ENCODE results near the gene PRPF8.

PRPF8 gene

DNA sequence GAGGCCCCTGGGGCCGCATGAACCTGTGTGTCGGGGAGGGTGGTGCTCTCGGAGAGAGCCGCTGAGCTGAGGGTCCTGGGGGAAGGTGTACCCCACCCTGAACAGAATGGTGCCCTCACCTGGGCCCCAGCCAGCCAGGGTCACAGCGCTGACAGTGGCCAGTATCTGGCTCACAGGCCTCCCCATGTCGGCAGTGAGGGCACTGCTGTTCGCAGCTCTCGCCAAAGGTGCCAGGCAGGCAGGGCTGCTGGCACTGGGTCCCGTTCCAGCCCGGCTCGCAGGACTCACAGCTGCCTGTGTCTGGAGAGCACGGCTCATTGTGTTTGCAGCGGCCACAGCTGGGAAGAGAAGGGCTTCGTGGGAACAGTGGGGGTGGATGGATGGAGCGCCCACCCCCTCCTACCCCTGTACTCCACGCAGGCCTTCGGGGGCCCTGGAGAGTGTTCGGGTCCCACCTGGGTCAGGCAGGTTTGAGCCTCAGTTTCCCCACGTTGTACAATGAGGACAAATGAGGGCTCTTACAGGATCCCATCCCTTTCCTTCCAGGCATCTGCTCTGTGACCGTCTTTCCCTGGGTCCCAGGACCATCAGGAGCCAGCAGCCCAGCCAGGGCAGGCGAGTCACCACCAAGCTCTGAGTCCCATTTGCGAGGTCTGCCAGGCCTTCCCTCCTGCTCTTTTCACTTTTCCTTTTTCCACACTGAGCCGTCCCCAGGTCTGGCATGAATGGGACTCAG lies 44.2 kb downstream of the PRPF8 start:
- TF ChIP-seq, protein P1, sequence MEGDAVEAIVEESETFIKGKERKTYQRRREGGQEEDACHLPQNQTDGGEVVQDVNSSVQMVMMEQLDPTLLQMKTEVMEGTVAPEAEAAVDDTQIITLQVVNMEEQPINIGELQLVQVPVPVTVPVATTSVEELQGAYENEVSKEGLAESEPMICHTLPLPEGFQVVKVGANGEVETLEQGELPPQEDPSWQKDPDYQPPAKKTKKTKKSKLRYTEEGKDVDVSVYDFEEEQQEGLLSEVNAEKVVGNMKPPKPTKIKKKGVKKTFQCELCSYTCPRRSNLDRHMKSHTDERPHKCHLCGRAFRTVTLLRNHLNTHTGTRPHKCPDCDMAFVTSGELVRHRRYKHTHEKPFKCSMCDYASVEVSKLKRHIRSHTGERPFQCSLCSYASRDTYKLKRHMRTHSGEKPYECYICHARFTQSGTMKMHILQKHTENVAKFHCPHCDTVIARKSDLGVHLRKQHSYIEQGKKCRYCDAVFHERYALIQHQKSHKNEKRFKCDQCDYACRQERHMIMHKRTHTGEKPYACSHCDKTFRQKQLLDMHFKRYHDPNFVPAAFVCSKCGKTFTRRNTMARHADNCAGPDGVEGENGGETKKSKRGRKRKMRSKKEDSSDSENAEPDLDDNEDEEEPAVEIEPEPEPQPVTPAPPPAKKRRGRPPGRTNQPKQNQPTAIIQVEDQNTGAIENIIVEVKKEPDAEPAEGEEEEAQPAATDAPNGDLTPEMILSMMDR (IDR thresholded peaks at IDR 0.05; ENCODE audit: extremely low read depth, insufficient read depth, missing control alignments) = no peak
- in situ Hi-C loops (cut with MboI; ENCODE audit: low pct_unique_long_range_greater_than_20kb, low sequenced_read_pairs, unreplicated experiment) = no loop called here
- no peak for DNase-seq (ENCODE audit: low spot score)

DNA sequence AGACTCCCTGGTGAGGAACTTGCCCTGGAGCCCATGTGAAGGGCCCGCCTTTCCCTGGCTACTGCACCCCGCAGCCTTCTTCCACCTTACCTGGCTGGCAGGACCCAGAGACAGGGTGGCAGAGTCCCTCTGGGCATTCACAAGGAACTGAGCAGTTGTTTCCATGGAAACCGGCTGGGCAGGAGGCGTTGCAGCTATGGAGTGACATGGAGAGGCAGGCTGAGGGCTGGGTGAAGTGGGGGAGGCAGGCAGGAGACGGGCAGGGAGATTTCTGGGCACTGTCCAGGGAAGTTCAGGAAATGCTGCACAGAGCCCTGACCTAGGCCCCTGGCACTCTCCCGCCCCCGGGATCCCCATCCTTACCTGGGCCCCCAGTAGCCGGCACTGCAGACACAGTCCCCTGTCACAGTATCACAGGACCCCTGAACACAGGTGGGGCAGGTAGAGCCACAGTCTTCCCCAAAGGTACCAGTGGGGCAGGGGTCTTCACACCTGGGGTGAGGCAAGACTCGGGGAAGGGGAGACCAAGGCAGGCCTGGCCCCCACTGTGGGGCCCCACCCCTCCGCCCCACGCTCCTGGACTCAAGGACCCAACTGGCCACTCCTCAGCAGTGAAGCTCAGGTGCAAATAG lies 45.0 kb downstream of the PRPF8 start:
- DNase-seq (ENCODE audit: low spot score) = no peak
- TF ChIP-seq, protein P1 (IDR thresholded peaks at IDR 0.05; ENCODE audit: extremely low read depth, insufficient read depth, missing control alignments) = no peak
- in situ Hi-C loops (cut with MboI; ENCODE audit: low pct_unique_long_range_greater_than_20kb, low sequenced_read_pairs, unreplicated experiment) = loop anchor here (10.0 kb wide), 1 partner anchor 65 kb away; no protein-coding TSS in a partner anchor

DNA sequence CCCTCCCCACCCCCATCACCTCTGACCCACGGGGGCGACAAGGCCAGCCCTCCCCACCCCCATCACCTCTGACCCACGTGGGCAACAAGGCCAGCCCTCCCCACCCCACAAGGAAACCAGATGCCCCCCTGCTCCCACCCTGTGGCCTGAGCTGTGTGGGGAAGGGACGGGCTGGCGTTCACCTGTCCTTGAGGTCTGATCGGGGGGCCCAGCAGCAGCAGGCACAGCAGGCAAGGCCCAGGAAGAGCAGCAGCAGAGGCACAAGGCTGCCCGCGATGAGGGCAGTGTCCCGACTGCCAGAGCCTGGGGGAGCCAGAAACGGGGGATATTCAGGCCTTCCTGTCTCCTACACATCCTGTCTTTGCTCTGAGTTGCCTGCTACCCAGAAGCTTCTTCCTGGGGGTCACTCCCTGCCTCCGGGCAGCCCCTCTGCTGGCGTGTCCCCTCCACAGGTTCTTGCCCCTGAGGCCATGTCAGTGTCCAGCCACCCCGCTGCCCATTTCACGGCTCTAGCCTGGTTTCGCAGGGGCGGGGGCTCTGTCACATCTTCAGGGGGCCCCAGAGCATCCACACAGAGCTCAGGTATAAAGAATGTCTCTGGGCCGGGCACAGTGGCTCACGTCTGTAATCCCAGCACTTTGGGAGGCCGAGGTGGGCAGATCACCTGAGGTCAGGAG lies 45.9 kb downstream of the PRPF8 start:
- in situ Hi-C loops (cut with MboI; ENCODE audit: low pct_unique_long_range_greater_than_20kb, low sequenced_read_pairs, unreplicated experiment) = loop anchor here (10.0 kb wide), 1 partner anchor 64 kb away; no protein-coding TSS in a partner anchor
- no peak for DNase-seq (ENCODE audit: low spot score)
- TF ChIP-seq, protein P1 (IDR thresholded peaks at IDR 0.05; ENCODE audit: extremely low read depth, insufficient read depth, missing control alignments) = no peak

DNA sequence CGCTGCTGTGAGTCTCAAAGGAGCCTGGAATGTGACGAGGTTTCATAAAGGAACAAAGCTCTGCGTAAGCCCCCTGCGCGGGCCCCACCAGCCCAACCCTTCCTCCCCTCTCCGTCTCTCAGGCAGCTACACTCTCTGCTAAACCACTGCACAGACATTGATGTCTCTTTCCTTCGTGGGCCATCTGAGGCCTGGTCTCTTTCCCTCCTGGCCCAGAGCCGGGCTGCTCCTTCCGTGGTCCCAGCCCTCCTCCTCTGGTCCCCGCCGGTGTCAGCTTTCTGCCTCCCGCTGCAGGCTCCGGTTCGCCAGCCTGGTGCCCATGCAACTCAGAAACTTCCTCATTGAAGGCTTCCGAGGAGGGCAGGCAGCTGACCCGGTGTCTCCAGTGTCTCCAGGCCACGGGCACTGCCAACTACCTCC lies 46.5 kb downstream of the PRPF8 start:
- in situ Hi-C loops (cut with MboI; ENCODE audit: low pct_unique_long_range_greater_than_20kb, low sequenced_read_pairs, unreplicated experiment) = loop anchor here (10.0 kb wide), 1 partner anchor 63 kb away; no protein-coding TSS in a partner anchor

DNA sequence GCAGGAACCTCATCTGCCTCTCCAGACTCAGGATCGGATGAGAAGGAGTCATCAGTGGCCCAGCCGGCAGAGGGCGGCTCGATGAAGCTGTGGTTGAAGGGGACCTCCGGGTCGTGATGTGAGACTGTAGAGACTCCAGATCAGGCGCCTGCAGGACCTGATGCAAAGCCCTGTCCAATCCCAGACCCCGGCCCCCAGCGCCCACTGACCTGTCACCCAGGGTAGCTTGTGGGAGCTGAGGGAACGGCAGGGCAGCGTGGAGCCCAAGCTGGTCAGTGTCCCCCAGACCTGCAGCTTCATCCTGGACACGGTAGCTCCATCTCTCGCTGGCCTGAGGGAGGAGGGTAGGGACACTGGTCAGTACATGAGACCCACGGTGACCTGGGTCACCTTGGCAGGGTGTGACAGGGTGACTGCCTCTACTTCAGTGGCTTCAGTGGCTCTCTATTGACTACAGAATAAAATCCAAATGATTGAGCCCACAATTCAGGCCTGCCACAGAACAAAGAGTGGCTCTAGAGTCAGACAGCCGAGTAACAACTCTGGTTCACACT lies 47.9 kb downstream of the PRPF8 start:
- no peak for DNase-seq (ENCODE audit: low spot score)
- TF ChIP-seq, protein P1 (IDR thresholded peaks at IDR 0.05; ENCODE audit: extremely low read depth, insufficient read depth, missing control alignments) = no peak
- in situ Hi-C loops (cut with MboI; ENCODE audit: low pct_unique_long_range_greater_than_20kb, low sequenced_read_pairs, unreplicated experiment) = loop anchor here (10.0 kb wide), 1 partner anchor 62 kb away; no protein-coding TSS in a partner anchor

More for the DNA sequence above, 46.5 kb downstream of the PRPF8 start:
- no peak for DNase-seq (ENCODE audit: low spot score)
- TF ChIP-seq, protein P1 (IDR thresholded peaks at IDR 0.05; ENCODE audit: extremely low read depth, insufficient read depth, missing control alignments) = no peak

All from GM13977 (cell line).